ENCODE results near the gene TNFAIP6.
"Not testable (repeated sequence)": the region's sequence is repeated elsewhere in the genome, so short reads cannot be mapped to it uniquely, and the experiment has no call there.

The TNFAIP6 gene

GRCh38 chr2:151409601-151410484, 52.5 kb downstream of the TNFAIP6 start, which contains the start of gene RIF1:
RIF1 (plus strand) TSS chr2:151409902; CDS start chr2:151410424, 522 bp downstream.
- Histone ChIP-seq H3K27me3 (no peaks in the 10 kb centered on the region), H3K27ac (peak within 1 kb of the TSS; percentile 87 to 97), H3K4me1 (peaks cover 0 to 20% (median 4%) of the 10 kb centered on the region in 4 donors), H3K36me3 (peaks cover 6 to 20% (median 11%) of the 10 kb centered on the region in 3 donors), H3K9me3 (no peaks in the 10 kb centered on the region), H3K4me3 (peak within 1 kb of the TSS; percentile 88 to 95)
- intact Hi-C loops (cut with DNase I; ENCODE audit: low total_unique reads): loop anchor here (10.0 kb wide), 1 partner anchor 145 kb away; the partner anchor contains the start of gene RBM43
- TF ChIP-seq CTCF (IDR thresholded peaks at IDR 0.05): peak; percentile 71 to 73
- peak; percentile 87 to 92 for DNase-seq

- H3K9me3 ChIP-seq: no peaks in the 10 kb centered on the region
- intact Hi-C loops (cut with DNase I; ENCODE audit: low total_unique reads): loop anchor here (10.0 kb wide), 1 partner anchor 146 kb away; the partner anchor contains the start of gene RBM43
- no peak for TF ChIP-seq CTCF (IDR thresholded peaks at IDR 0.05)
- H3K4me1 ChIP-seq: peaks cover 0 to 20% (median 4%) of the 10 kb centered on the region in 4 donors
- H3K27ac ChIP-seq: peak overlapping the region; percentile 87 to 97
- H3K27me3 ChIP-seq: no peaks in the 10 kb centered on the region
- peak in 1 of 2 donors; percentile 28 for DNase-seq
- H3K4me3 ChIP-seq: peak overlapping the region; percentile 88 to 95
- peaks cover 6 to 25% (median 16%) of the 10 kb centered on the region in 3 donors for H3K36me3 ChIP-seq
Observed at GRCh38 chr2:151410485-151410834, 53.1 kb downstream of the TNFAIP6 start.

- Histone ChIP-seq H3K9me3 (no peaks in the 10 kb centered on the region), H3K27ac (no peak overlapping the region), H3K36me3 (peaks cover 44 to 84% (median 68%) of the 10 kb centered on the region in 3 donors), H3K27me3 (no peaks in the 10 kb centered on the region), H3K4me3 (no peak overlapping the region), H3K4me1 (peaks cover 0 to 2% (median 0%) of the 10 kb centered on the region in 4 donors)
- no peak for TF ChIP-seq CTCF (IDR thresholded peaks at IDR 0.05)
- intact Hi-C loops (cut with DNase I; ENCODE audit: low total_unique reads): loop anchor here (10.0 kb wide), 1 partner anchor 153 kb away; the partner anchor contains the start of gene RBM43
- no peak for DNase-seq
Observed at GRCh38 chr2:151417650-151418049, 60.3 kb downstream of the TNFAIP6 start.

GRCh38 chr2:151421681-151422080, 64.3 kb downstream of the TNFAIP6 start:
- H3K27me3 ChIP-seq; DNase-seq; H3K4me1 ChIP-seq; H3K4me3 ChIP-seq; H3K9me3 ChIP-seq; H3K27ac ChIP-seq; intact Hi-C loops (cut with DNase I; ENCODE audit: low total_unique reads): not testable (repeated sequence)
- H3K36me3 ChIP-seq: peaks cover 47 to 67% (median 64%) of the 10 kb centered on the region in 3 donors

GRCh38 chr2:151422917-151423439, 65.6 kb downstream of the TNFAIP6 start:
- no peak for TF ChIP-seq CTCF (IDR thresholded peaks at IDR 0.05)
- Histone ChIP-seq H3K27ac (no peak overlapping the region), H3K4me3 (no peak overlapping the region), H3K9me3 (no peaks in the 10 kb centered on the region), H3K27me3 (no peaks in the 10 kb centered on the region), H3K36me3 (peaks cover 52 to 64% (median 53%) of the 10 kb centered on the region in 3 donors), H3K4me1 (no peaks in the 10 kb centered on the region)
- intact Hi-C loops (cut with DNase I; ENCODE audit: low total_unique reads): no loop called here
- DNase-seq: no peak

- no peak overlapping the region for H3K4me3 ChIP-seq
- peaks cover 48 to 67% (median 52%) of the 10 kb centered on the region in 3 donors for H3K36me3 ChIP-seq
- H3K27me3 ChIP-seq: no peaks in the 10 kb centered on the region
- H3K27ac ChIP-seq: no peak overlapping the region
- TF ChIP-seq CTCF (IDR thresholded peaks at IDR 0.05): no peak
- no peaks in the 10 kb centered on the region for H3K4me1 ChIP-seq
- no peak for DNase-seq
- H3K9me3 ChIP-seq: no peaks in the 10 kb centered on the region
- intact Hi-C loops (cut with DNase I; ENCODE audit: low total_unique reads): no loop called here
Observed at GRCh38 chr2:151423760-151424159, 66.4 kb downstream of the TNFAIP6 start.

Measured in tibial artery (tissue), 4 donors.